Endometrial microvascular endothelial cells (primary cell): ENCODE measurements around the gene MAGI1. TPM values are rescaled to one million over a fixed set of nuclear protein-coding genes. Genes with fewer than 3 reads are reported as not detected.

ENCODE experiments used
- total RNA-seq: library from RNA; depleted of rRNA; stranded (reverse); fragments of >200 nt; gene quantifications from one replicate; pipeline ENCODE4 v1.2.3, GENCODE V29; 2015; ENCODE audit errors: inconsistent ontology term

Gene MAGI1
- total RNA-seq, 1 donor from 2014 or later: 9.1 TPM

Other genes starting within 250 kb of the MAGI1 start
- 18.6 TPM for gene SLC25A26, start 182.1 kb upstream of the MAGI1 start, total RNA-seq